Gastrocnemius medialis (tissue), 4 donors: ENCODE results near the gene KRTAP4-8.

Experiments
- POLR2A ChIP-seq, 2 donors: fragments of 450-650 bp; IDR thresholded peaks; one replicate each; pipeline ENCODE4 v1.6.1; 2017; ENCODE audit warnings: antibody characterized with exemption in 2 of 2, mild to moderate bottlenecking in 2 of 2, moderate library complexity in 2 of 2
- TF ChIP-seq, protein P1 (sequence below), 5 experiments: fragments of 450-650 bp in 3 of 5; fragments of 200-600 bp in 2 of 5; sonication (generic) in 2 of 5; IDR thresholded peaks in 4 of 5; conservative IDR thresholded peaks in 1 of 5; 1 replicate in 4 of 5; 2 replicates in 1 of 5; pipeline ENCODE4 v1.5.1; 2016 to 2019; ENCODE audit warnings: antibody characterized with exemption in 5 of 5, mild to moderate bottlenecking in 3 of 5, moderate library complexity in 3 of 5

DNA sequence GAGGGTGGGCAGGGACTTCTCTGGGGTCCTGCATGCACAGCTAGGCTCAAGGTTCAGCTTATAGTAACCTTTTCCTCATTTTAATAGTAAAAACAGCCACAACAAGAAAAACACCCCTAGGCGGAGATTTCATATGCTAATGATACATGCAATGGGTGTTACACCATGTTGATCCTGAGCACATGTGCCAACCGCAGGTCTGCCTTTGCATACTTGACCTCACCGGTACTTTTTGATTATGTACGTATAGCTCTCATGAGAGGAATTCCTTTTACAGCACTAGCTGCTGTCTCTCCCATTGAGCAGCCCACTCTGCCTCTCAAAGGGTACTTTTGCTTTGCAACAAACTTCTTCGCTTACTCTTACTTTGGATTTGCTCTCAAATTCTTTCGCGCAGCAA, 1.9 kb downstream of the KRTAP4-8 start:
- TF ChIP-seq, protein P1, sequence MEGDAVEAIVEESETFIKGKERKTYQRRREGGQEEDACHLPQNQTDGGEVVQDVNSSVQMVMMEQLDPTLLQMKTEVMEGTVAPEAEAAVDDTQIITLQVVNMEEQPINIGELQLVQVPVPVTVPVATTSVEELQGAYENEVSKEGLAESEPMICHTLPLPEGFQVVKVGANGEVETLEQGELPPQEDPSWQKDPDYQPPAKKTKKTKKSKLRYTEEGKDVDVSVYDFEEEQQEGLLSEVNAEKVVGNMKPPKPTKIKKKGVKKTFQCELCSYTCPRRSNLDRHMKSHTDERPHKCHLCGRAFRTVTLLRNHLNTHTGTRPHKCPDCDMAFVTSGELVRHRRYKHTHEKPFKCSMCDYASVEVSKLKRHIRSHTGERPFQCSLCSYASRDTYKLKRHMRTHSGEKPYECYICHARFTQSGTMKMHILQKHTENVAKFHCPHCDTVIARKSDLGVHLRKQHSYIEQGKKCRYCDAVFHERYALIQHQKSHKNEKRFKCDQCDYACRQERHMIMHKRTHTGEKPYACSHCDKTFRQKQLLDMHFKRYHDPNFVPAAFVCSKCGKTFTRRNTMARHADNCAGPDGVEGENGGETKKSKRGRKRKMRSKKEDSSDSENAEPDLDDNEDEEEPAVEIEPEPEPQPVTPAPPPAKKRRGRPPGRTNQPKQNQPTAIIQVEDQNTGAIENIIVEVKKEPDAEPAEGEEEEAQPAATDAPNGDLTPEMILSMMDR (IDR thresholded peaks at IDR 0.05 in 4 of 5, conservative IDR thresholded peaks at IDR 0.05 in 1 of 5), result no peak
- TF ChIP-seq POLR2A (IDR thresholded peaks at IDR 0.05), result no peak
